ENCODE data around the gene TRIM51G. TPM values are rescaled to one million over a fixed set of nuclear protein-coding genes. Genes with fewer than 3 reads are reported as not detected.
"Not testable (repeated sequence)": the region's sequence is repeated elsewhere in the genome, so short reads cannot be mapped to it uniquely, and the experiment has no call there.

TRIM51G gene, protein sequence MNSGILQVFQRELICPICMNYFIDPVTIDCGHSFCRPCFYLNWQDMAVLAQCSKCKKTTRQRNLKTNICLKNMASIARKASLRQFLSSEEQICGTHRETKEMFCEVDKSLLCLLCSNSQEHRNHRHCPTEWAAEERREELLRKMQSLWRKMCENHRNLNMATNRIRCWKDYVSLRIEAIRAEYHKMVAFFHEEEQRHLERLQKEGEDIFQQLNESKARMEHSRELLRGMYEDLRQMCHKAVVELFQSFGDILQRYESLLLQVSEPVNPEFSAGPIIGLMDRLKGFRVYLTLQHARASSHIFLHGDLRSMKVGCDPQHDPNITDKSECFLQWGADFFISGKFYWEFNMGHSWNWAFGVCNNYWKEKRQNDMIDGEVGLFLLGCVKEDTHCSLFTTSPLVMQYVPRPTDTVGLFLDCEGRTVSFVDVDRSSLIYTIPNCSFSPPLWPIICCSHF
- total RNA-seq (2022) (not detected in 2 replicates), Bru-seq, nascent RNA (not detected), BruChase-seq, experiment 1, labeled RNA remaining after a 6-hour chase (not detected), BruChase-seq, experiment 2, labeled RNA remaining after a 2-hour chase (not detected)
- long read RNA-seq = 0 reads

- H3K4me3 Mint-ChIP-seq (ENCODE audit: low read depth, unreplicated experiment); intact Hi-C loops (cut with micrococcal nuclease; ENCODE audit: unreplicated experiment); H3K36me3 Mint-ChIP-seq (ENCODE audit: insufficient read depth, unreplicated experiment); H3K4me1 Mint-ChIP-seq (ENCODE audit: low read depth, unreplicated experiment); H3K9me3 Mint-ChIP-seq (ENCODE audit: low read depth, unreplicated experiment); DNase-seq; H3K27ac Mint-ChIP-seq (ENCODE audit: unreplicated experiment); BruUV-seq (replicated peaks); CTCF ChIA-PET: not testable (repeated sequence)
- H3K27me3 Mint-ChIP-seq (ENCODE audit: unreplicated experiment) = peaks cover 60% of the 10 kb centered on the region
Measured at GRCh38 chr11:48983785-48984184, at the start of gene TRIM51G. TSS of gene TRIM51G (minus strand) at chr11:48983885. CDS start at chr11:48981695, 2,190 bp downstream.

DNA sequence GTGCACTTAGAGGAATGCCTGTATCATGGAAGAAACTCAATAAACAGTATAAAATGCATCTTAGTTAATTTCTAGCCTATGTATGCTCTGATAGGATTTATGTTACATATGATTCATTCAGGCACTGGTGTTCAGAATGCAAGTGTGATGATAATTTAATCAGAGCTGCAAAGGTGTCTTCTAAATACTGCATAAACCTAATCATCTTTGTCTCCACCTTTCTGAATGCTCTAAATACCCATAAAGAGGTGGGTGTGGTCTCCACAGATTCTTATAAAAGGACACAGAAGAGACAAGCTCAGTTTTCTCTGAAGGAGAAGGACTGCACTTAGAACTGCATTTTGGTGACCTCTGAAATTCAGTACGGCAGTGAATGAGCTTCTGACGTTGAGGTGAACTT is 44.8 kb upstream of the TRIM51G start, which contains the start of gene TRIM49B:
TRIM49B (plus strand) TSS at position 301 of the 400 bp plus-strand sequence. CDS start 2,777 bp downstream, outside the sequence.
- CTCF ChIA-PET; H3K4me3 Mint-ChIP-seq (ENCODE audit: low read depth, unreplicated experiment); DNase-seq: not testable (repeated sequence)

GRCh38 chr11:48968592-48968991 is 15.1 kb downstream of the TRIM51G start:
- H3K27ac Mint-ChIP-seq (ENCODE audit: unreplicated experiment); H3K36me3 Mint-ChIP-seq (ENCODE audit: insufficient read depth, unreplicated experiment); H3K4me3 Mint-ChIP-seq (ENCODE audit: low read depth, unreplicated experiment); DNase-seq; CTCF ChIA-PET; BruUV-seq (replicated peaks); intact Hi-C loops (cut with micrococcal nuclease; ENCODE audit: unreplicated experiment); H3K4me1 Mint-ChIP-seq (ENCODE audit: low read depth, unreplicated experiment); H3K9me3 Mint-ChIP-seq (ENCODE audit: low read depth, unreplicated experiment): not testable (repeated sequence)
- H3K27me3 Mint-ChIP-seq (ENCODE audit: unreplicated experiment) = peaks cover 15% of the 10 kb centered on the region

More for the DNA sequence above, 44.8 kb upstream of the TRIM51G start, which contains the start of gene TRIM49B:
- H3K4me1 Mint-ChIP-seq (ENCODE audit: low read depth, unreplicated experiment); BruUV-seq (replicated peaks); H3K27ac Mint-ChIP-seq (ENCODE audit: unreplicated experiment); H3K9me3 Mint-ChIP-seq (ENCODE audit: low read depth, unreplicated experiment); H3K36me3 Mint-ChIP-seq (ENCODE audit: insufficient read depth, unreplicated experiment); intact Hi-C loops (cut with micrococcal nuclease; ENCODE audit: unreplicated experiment): not testable (repeated sequence)
- peaks cover 13% of the 10 kb centered on the region for H3K27me3 Mint-ChIP-seq (ENCODE audit: unreplicated experiment)

DNA sequence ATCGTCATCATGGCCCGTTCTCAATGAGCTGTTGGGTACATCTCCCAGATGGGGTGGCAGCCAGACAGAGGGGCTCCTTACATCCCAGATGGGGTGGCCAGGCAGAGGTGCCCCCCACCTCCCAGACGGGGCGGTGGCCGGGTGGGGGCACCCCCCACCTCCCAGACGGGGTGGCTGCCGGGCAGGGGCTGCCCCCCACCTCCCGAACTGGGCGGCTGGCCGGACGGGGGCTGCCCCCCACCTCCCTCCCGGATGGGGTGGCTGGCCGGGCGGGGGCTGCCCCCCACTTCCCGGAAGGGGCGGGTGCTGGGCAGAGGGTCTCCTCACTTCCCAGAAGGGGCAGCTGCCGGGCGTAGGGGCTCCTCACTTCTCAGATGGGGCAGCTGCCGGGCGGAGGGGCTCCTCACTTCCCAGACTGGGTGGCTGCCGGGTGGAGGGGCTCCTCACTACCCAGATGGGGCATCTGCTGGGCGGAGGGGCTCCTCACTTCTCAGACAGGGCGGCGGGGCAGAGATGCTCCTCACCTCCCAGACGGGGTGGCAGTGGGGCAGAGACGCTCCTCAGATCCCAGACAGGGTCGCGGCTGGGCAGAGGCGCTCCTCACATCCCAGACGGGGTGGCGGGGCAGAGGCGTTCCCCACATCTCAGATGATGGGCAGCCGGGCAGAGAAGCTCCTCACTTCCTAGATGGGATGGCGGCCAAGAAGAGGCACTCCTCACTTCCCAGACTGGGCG is 28.2 kb downstream of the TRIM51G start:
- H3K4me1 Mint-ChIP-seq (ENCODE audit: low read depth, unreplicated experiment); BruUV-seq (replicated peaks); H3K4me3 Mint-ChIP-seq (ENCODE audit: low read depth, unreplicated experiment); H3K9me3 Mint-ChIP-seq (ENCODE audit: low read depth, unreplicated experiment); intact Hi-C loops (cut with micrococcal nuclease; ENCODE audit: unreplicated experiment); H3K27ac Mint-ChIP-seq (ENCODE audit: unreplicated experiment); H3K27me3 Mint-ChIP-seq (ENCODE audit: unreplicated experiment); CTCF ChIA-PET; H3K36me3 Mint-ChIP-seq (ENCODE audit: insufficient read depth, unreplicated experiment); DNase-seq: not testable (repeated sequence)

DNA sequence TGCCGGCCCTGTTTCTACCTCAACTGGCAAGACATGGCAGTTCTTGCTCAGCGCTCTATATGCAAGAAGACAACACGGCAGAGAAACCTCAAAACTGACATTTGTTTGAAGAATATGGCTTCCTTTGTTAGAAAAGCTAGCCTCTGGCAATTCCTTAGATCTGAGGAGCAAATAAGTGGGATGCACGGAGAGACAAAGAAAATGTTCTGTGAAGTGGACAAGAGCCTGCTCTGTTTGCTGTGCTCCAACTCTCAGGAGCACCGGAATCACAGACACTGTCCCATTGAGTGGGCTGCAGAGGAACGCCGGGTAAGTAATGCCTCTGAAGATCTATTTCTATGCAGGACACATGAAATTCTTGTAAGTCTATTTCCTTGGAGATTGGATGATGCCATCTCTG is 37.9 kb downstream of the TRIM51G start:
- intact Hi-C loops (cut with micrococcal nuclease; ENCODE audit: unreplicated experiment); BruUV-seq (replicated peaks); H3K27ac Mint-ChIP-seq (ENCODE audit: unreplicated experiment); CTCF ChIA-PET; H3K4me3 Mint-ChIP-seq (ENCODE audit: low read depth, unreplicated experiment); DNase-seq; H3K36me3 Mint-ChIP-seq (ENCODE audit: insufficient read depth, unreplicated experiment); H3K4me1 Mint-ChIP-seq (ENCODE audit: low read depth, unreplicated experiment); H3K9me3 Mint-ChIP-seq (ENCODE audit: low read depth, unreplicated experiment): not testable (repeated sequence)
- H3K27me3 Mint-ChIP-seq (ENCODE audit: unreplicated experiment) = peaks cover 18% of the 10 kb centered on the region

Other genes with a start within 250 kb of the TRIM51G start
- gene TRIM49B, start 44.9 kb upstream of the TRIM51G start, total RNA-seq (2022) = not detected in 2 replicates
- not detected in 2 replicates for gene TRIM64C, start 75.2 kb upstream of the TRIM51G start, total RNA-seq (2022)
- 0.80 and 0.81 TPM in 2 replicates for gene FOLH1, start 224.7 kb upstream of the TRIM51G start, total RNA-seq (2022)